Measurements from ENCODE around the gene GIT2.
"Not testable (repeated sequence)": the region's sequence is repeated elsewhere in the genome, so short reads cannot be mapped to it uniquely, and the experiment has no call there.

DNA sequence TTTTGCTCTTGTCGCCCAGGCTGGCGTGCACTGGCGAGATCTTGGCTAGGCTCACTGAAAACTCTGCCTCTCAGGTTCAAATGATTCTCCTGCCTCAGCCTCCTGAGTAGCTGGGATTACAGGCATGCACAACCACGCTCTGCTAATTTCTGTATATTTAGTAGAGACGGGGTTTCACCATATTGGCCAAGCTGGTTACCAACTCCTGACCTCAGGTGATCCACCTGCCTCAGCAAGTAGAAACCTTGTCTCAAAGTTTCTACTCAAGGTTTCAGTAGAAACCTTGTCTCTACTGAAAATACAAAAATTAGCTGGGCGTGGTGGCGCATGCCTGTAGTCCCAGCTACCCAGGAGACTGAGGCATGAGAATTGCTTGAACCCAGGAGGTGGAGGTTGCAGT, 104.4 kb downstream of the GIT2 start:
- TF ChIP-seq, protein P1, sequence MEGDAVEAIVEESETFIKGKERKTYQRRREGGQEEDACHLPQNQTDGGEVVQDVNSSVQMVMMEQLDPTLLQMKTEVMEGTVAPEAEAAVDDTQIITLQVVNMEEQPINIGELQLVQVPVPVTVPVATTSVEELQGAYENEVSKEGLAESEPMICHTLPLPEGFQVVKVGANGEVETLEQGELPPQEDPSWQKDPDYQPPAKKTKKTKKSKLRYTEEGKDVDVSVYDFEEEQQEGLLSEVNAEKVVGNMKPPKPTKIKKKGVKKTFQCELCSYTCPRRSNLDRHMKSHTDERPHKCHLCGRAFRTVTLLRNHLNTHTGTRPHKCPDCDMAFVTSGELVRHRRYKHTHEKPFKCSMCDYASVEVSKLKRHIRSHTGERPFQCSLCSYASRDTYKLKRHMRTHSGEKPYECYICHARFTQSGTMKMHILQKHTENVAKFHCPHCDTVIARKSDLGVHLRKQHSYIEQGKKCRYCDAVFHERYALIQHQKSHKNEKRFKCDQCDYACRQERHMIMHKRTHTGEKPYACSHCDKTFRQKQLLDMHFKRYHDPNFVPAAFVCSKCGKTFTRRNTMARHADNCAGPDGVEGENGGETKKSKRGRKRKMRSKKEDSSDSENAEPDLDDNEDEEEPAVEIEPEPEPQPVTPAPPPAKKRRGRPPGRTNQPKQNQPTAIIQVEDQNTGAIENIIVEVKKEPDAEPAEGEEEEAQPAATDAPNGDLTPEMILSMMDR (IDR thresholded peaks at IDR 0.05) = not testable (repeated sequence)
- not testable (repeated sequence) for TF ChIP-seq POLR2AphosphoS5 (IDR thresholded peaks at IDR 0.05; ENCODE audit: insufficient read depth in 1 of 2, low read depth in 1 of 2)
